HG03354 (cell line): ENCODE results near the gene PRRX2.
"Not testable (repeated sequence)": the region's sequence is repeated elsewhere in the genome, so short reads cannot be mapped to it uniquely, and the experiment has no call there.

Source experiments
- ATAC-seq: cut with Tn5 transposase; IDR thresholded peaks from one replicate; pipeline ENCODE4 v1.9.1; 2021; ENCODE audit warnings: mild to moderate bottlenecking; ENCODE audit not compliant: unreplicated experiment, poor library complexity, severe bottlenecking

Gene PRRX2

DNA sequence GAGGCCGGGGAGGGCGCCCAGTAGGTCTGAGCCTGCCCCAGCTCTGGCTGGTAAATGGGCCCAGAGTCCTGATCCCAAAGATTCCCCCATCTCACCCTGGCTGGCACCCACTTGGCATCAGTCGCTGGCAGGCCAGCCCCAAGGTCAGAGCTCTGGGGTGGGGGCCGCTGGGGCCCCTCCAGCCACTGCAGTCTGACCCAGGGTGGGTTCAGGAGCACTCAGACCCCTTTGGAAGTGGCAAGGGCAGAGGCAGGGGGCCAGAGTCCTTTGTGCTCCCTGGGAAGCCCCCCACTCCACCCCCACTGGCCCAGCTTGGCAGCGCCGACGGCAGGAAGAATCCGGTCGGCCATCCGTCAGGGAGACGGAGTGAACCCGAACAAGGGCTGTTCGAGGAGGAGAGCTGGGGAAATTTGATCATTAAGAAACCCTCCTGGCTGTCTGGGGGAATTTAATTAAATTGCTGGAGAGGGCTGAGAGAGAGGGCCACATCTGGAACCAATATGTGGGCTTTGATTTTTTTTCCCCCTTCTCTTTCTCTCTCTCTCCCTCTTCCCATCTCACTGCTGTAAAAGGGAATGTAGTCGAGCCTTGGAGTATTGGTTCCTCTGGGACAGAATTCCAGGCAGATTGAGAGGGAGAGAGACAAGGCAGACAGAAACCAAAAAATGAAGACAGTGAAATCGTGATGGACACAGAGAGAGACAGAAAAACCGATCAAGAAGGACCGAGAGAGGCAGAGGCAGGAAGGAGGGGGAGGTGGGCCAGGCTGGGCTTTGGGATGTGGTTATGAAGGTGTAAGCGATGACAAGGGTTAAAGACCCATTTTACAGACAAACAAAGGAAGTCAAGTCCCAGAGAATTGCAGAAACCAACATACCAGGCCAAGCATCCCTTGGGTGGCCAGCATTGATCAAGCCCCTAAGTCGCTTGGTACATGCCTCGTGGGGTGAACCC lies 15.4 kb upstream of the PRRX2 start:
- no peak for ATAC-seq

DNA sequence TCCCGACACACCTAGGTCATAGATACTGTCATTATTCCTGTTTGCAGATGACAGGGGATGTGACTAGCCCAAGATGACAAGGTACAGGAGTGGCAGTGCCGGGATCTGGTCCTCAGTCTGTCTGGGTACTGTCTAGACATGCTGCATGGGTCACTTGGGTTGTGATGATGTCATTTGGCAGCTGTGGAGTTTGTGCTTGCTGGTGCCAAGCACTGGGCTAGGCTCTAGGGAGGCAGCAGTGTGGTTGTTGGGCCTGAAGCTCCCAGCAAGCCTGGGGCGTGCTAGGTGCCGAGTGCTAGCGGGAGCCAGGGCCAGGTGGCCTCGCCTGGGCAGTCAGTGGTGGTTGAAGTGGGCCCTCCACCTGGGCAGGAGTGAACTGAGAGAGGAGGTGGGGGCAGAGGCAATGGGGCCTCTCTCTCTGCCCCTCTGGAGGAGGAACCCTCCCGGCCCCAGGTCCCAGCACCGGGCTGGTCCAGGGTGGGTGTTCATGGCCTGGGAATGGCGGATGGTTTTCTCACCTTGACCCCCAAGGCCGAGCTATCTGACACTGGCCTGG lies 14.7 kb upstream of the PRRX2 start:
- ATAC-seq = no peak

DNA sequence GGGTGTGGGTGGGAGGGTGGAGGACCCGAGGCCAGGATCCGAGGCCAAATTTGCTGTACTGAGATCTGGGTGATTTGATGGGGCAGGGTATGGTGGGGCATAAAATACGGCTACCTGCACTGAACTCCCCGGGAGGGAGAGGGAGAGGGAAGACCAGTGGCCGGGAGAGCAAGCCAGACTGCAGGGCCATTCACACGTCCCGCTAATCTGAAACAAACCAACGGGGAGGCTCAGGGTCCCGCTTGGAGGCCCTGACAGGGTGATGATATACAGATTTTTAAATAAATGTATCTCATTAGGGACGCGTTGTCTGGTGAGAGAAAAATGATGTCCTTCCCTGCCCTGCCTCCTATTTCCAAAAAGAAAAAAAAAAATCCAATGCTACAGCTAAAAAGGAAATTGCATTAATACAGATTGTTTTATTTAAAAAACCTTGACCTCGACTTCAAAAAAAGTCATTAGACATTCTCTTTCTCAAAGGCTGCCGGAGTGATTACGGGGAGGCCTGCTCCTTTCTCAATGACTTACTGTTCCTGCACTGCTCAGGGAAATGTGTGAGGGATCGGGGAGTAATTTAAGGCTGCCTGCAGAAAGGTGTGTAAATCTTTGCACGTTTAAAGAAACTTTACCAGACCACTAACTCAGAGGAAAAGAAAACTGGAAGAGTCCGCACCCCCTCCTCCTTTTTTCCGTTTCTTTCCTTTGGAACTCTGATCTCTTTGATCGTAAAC lies 11.5 kb upstream of the PRRX2 start:
- no peak for ATAC-seq

DNA sequence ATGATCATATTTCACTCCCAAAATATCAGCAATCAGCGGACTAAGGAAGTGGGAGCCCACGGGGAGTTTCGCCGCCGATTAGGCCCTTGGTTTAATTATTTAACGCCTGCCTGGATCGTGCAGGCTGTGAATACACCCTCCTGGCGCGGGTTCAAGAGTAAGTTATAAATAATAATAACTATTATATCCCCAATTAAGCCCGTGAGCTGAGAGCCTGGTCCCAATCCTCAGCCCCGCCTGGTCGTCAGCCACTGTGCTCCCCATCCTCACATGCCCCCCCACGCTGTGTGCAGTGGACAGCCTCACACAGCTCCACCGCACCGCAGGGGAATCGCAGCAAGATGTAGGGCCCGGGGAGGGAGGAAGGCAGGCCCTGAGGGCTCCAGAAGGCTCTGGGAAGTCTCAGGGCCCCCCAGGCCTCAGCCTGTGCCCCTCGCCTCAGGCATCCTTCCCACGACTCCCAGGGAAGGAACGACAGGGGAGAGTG lies 10.8 kb upstream of the PRRX2 start:
- ATAC-seq = no peak

DNA sequence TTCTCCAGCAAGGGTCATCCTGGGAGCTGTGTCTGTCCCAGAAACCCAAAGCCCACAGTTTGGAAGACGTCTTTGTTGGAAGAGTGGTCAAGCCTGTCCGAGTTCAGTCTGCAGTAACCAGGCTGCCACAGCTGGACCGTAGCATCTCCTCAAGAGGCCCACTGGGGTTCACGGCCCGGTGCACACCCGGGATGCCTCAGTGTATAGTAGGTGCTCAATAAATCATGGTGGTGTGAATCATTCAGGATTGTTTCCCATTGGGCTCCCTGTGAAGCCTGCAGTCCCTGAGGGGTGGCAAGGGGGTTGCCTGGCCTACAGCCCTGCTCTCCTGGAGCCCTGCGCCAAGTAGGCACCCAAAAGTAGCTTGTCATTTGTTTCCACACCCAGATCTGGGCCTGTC lies 10.3 kb upstream of the PRRX2 start:
- no peak for ATAC-seq

DNA sequence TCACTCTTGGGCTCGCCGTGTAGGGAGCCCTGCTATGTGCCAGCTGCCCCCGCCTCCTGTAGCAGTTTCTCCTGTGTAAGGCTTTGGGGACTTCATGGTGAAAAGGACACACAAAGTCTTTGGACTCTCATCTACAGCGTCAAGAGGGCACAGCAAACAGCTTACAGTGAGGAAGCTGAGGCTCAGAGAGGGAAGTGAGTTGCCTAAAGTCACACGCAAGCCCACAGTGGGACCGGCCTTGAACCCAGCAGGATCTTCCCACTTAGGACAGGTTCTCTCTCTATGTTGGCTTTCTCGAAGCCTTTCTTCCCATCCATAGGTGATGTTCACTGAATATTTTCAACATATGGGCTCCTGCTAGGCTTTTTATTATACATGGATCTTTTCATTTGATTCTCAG lies 9.8 kb upstream of the PRRX2 start:
- ATAC-seq = no peak

DNA sequence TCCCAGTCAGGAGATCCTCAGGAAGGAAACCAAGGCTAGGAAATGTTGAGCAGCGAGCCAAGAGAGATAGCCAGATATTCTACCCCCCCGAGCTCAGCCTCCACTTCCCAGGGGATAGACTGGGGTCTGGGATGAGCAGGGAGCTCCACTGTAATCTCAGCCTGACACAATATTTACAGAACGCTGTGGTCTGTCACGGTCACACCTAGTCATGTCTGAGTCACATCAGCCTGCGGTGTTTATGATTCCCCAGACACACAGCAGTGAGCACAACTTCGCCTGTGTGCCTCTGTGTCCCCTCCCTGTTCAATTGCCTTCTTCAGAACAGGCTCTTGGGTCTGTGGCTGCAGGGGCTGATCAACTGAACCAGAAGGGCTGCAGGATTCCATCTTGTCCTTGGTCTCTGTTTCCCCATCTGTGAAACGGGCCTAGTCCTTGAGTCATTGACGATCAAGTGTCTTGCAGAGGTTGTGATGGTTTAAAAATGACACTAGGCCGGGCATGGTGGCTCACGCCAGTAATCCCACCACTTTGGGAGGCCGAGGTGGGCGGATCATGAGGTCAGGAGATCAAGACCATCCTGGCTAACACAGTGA lies 8.6 kb upstream of the PRRX2 start:
- ATAC-seq = no peak

DNA sequence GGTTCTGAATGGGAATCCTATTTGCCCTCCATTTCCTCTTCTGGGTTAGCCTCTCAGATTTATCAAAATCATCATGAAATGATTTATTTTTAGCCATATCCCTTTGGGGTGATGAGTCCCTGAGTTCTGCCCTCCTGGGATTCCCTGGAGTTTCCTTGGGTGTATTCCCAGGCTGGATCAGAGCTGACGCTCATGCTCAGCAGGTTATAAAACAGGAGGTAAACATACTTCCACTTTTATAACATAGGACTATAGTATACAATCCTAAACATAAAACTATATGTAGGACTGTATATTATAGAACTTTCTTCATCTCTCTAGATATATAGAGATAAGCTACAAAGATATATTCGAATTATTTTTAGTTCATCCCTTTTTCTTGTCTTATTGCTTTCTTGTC lies 4.4 kb upstream of the PRRX2 start:
- ATAC-seq = no peak

DNA sequence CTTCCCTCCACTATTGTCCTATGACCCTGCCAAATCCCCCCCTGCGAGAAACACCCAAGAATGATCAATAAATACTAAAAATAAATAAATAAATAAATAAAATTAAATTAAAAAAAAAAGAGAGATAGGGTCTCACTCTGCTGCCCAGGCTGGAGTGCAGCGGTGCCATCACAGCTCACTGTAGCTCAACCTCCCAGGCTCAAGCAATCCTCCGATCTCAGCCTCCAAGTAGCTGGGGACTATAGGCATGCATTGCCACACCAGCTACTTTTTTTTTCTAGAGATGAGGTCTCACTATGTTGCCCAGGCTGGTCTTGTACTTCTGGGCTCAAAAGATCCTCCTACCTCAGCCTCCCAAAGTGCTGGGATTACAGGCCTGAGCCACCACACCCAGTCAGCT lies 3.2 kb upstream of the PRRX2 start:
- not testable (repeated sequence) for ATAC-seq

DNA sequence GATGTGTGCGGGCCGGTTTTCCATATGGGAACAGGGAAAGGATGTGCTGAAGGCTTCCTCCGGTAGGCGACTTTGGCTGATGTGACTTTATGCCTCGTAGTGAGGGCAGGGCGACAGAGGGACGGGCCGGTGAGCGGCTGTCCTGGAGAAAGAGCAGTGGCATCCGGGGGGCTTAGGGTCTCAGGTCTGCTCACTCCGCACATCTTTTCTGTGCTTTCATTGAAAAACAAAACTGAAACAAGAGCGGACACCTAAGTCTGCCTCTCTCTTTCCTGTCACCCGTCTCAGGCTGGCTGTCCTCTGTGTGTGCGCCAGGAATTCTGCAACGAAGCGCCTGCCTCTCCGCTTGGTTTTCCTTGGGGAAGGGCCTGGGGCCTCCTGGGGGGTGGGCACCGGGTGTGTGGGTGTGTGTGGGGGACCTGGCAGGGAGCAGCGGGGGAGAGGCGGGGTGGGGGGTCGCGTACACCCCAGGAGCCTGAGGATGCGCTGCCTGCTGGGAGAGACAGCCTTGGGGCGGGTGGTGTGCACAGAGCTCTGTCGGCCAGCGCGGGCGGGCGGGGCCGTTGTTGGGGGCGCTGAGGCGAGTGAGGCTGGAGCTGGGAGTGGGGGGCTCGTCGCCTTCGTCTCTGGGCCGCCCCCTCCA lies 580 bp upstream of the PRRX2 start:
- ATAC-seq = no peak

DNA sequence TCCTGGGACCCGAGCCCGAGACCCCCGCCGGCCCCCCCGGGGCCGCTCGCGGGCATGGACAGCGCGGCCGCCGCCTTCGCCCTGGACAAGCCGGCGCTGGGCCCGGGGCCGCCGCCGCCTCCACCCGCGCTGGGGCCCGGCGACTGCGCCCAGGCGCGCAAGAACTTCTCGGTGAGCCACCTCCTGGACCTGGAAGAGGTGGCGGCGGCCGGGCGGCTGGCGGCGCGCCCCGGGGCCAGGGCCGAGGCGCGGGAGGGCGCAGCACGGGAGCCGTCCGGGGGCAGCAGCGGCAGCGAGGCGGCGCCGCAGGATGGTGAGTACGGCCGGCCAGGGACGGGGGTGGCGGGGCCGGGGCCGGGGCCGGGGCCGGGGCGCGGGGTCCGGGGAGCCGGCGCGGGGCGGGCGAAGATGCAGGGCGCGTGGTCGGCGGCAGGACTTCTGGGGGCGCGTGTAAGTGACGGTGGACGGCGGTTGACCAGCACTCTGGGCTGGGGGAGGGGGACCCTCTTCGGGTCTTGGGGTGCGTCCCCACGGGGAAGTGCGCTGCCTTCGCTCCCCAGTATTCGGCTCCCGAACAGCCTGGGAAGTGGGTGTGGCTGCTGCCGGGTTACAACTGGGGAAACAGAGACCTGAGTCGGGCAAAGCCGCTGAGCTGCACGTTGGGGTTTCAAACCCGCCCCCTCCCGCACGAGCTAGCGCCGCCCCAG lies 520 bp downstream of the PRRX2 start:
- ATAC-seq = no peak

DNA sequence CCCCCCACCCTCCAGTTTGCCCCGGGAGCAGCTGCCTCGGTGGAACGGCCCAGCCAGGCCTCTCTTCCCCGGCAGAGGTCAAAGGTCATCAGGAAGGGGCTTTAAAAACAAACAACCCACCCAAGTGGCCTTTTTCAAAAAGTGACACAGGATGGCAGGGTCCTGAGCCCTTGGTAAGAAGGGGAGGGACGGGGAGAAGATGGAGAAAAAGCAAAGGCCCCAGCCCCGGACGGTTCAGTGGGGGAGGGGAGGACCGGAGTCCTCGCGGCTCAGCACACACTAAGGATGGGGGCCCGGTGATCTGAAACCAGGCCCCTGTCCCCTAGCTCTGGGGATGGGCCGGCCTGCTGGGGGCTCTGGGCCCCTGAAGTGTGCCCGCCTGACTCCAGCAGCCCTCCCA lies 1.1 kb downstream of the PRRX2 start:
- ATAC-seq = no peak

DNA sequence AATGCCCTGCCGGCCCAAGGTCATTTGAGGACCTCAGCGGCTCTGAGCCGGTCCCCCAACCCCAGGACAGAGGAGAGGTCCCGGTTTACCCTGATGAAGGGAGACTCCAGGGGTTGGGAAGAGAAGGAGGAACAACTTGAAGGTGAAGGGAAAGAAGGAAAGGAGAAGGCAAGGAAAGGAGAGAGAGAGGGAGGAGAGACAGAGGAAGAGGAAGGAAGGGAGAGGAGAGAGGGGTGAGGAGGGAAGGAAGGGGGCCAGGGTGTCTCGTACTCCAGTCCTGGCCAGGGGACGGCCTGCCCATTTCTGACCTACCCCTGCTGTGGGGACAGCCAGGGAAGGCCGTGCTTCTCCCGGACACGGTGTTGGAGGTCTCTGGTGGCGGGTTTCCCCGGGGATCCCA lies 1.9 kb downstream of the PRRX2 start:
- ATAC-seq = no peak

DNA sequence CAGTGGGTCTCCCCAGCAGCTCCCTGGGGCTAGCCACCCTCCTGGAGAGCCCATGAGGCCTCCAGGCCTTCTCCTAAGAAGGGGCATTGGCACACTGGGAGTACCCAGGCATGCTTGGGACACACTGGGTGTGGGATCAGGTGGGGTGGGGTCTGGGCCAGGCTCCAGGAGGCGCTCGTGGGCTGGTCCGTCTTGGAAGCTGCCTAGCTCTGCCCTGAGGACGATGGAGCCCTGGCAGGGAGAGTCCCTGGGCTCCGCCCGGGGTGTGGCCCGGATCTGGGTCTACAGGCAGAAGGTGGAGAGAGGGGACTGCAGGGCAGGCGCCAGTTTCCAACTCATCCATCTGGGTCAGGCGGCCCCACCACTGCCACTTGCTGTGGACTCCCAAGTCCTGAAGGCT lies 2.4 kb downstream of the PRRX2 start:
- no peak for ATAC-seq

DNA sequence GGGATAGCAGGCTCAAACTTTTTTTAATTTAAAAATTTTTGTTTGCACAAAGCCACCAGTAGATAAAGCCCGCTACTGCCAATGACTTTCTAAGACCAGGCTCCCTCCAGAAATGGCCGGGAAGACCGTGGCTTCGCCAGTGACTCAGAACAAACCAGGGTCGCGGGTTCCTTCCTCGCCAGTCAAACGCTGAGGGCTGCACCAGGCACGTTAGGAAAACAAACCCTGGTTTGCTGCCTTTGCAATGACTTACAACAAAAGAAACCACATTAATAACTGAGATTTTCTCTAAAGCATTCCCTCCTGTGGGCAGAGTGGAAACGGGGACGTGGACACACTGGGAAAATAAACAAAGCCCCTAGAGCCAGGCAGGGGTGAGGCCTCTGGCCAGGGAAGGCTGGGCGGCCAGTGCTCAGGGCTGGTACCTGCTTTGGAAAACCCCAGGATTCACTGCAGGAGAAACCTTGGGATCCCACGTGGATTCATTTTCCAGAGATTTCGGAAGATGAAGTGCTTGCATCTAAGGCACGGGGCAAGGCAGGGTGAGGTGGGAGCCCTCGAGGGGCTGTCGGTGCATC lies 3.8 kb downstream of the PRRX2 start:
- no peak for ATAC-seq

DNA sequence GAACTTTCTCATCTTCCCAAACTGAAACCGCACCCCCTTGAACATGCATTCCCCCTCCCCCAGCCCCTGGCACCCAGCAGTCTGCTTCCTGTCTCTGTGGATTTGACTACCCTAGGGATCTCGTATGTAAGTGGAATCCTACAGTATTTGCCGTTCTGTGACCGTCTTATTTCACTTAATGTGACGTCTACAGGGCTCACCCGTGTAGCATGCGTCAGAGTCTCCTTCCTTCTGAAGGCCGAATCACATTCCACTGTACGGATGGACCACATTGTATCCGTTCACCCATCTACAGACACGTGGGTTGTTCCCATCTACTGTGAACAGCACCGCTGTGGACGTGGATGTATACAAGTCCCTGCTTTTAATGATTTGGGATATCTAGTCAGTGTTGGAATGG lies 4.5 kb downstream of the PRRX2 start:
- ATAC-seq = no peak

DNA sequence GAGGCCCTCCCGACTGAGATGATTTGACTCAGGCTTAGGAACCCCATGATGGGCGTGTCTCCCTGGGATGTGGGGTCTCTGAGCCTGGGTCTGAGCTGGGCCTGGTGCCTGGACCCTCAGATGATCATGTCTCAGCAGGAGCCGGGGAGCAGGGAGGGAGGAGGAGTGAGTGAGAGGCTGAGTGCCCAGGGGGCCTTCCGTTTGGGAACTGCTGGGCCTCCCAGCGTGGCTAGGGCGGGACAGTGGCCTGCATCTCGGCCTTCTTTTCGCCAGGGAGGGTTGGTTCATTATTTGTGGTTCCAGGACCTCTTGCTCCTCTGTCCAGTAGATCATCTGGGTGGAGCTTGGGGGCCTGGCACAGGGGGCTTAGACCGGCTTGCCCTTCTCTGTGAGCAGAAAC lies 5.6 kb downstream of the PRRX2 start:
- no peak for ATAC-seq

DNA sequence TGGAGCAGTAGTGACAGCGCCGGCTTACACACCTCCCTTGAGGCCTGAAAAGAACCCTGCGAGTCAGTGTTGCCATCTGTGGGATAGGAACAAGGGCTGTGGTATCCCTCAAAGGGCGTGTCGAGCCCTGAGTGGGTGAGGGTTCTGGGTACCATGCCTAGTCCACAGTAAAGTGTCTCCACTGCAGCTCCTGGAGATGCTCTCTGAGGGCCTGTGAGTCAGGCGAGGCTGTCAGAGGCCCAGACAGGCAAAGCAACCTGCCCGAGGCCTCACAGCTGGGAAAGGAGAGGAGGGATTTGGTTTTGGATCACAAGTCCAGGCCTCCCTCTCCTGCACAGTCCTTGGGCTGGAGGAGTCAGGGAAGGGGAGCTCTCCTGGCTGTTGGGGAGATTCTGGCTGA lies 6.1 kb downstream of the PRRX2 start:
- ATAC-seq = no peak

DNA sequence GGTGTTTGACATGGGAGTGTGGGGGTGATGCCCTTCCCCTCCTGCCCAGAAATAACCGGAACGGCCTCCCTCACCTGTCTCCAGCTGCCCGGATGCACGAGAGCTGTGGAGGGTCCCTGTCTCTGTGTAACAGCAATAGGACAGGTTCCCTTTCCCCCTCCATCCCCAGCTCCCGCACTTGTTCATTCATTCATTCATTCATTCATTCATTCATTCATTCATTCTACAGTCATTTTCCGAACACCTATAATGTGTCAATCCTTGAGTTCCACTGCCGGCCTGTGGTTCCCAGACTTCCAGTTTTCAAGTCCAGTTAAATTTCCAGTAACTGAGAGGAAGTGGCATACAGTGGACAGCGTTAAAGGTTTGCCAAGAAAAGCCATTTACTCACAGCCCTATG lies 7.3 kb downstream of the PRRX2 start:
- ATAC-seq = no peak
